HK-2 (cell line): ENCODE measurements around the gene TSPAN32.
"Not testable (repeated sequence)": the region's sequence is repeated elsewhere in the genome, so short reads cannot be mapped to it uniquely, and the experiment has no call there.

Experiments
- DNase-seq: peaks from one replicate; pipeline ENCODE4 v3.0.0-alpha.2; 2018; ENCODE audit not compliant: unreplicated experiment

The TSPAN32 gene

GRCh38 chr11:2363577-2364370, 62.0 kb downstream of the TSPAN32 start:
- no peak for DNase-seq

DNA sequence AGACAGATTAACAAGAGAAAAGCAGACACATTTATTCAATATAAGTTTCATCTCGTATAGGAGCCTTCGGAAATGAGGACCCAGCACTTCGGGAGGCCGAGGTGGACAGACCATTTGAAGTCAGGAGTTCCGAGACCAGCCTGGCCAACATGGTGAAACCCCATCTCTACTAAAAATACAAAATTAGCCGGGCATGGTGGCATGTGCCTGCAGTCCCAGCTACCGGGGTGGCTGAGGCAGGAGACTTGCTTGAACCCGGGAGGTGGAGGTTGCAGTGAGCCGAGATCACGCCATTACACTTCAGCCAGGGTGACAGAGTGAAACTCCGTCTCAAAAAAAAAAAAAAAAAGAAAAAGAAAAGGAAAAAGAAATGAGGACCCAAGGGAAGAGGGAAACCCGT, 62.6 kb downstream of the TSPAN32 start:
- not testable (repeated sequence) for DNase-seq

GRCh38 chr11:2365571-2366210, 63.9 kb downstream of the TSPAN32 start:
- no peak for DNase-seq

DNA sequence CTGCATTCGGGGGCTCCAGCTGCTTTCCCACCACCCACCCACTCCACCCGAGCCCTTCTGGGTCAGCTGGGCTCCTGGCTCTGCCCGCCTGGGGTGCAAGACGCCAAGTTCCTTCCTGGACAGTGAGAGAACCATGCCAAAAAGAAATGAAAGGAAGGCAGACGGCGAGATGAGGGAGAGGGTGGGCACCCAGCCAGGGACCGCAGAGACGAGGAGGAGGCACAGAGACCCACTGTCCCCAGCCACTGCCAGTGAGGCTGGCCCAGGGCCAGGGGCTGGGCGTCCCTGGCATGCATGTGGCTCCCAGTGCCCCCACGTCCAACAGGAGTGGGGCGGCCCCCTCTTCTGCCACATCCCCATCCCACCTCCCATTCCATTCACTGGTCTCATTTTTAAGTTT, 64.5 kb downstream of the TSPAN32 start:
- no peak for DNase-seq

DNA sequence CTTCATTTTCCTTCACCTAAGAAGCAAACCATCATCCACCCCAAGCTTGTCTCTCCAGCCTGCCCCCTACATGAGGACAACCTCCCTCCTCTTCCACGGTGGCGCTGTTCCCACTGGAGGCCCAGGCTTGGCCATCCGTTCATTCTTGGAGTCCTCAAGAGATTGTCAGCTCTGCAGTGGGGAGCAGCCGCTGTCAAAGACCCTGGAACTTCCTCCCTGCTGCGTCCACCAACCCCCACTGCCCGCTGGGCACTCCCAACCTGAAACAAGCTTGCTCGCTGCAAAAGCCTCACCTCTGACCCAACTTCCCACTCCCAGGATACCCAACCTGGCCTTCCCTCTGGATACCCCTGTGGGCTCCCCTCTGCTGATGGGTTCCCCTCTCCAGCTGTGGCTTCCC, 64.9 kb downstream of the TSPAN32 start:
- no peak for DNase-seq

DNA sequence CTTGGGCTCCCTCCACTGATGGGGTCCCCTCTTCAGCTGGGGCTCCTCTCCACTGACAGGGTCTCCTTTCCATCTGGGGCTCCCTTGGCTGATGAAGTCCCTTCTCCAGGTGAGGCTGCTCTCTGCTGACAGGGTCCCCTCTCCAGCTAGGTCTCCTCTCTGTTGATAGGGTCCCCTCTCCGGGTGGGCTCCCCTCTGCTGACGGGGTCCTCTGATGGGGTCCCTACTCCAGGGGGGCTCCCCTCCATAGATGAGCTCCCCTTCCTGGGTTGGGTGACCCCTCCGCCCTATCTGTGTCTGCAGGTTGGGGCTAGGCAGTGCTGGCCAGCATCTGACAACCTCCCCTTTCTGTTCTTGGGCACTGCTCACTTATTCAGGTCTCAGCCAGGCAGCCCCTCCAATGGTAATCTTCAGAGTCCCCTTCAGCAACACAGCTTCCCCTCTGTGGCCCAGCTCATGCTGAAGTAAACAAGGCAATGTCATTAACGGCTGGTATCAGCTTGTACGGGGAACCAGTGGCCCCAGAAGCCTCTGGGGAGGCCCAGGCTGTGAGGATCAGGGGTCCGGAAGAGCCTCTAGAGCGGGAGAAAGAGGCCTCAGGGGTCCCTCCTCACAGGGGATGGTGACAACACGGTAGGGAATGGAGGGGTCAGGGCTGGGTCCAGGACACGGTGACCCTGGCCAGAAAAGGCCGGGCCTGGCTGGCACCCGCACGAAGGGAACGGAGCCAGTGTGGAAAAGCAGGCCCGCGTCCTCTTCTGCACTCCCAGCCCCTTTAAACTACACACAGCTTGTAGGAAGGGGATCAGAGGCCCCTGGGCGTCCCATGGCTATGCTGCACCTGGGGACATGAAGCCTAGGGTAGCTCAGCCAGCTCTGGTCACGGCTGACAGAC, 65.7 kb downstream of the TSPAN32 start:
- no peak for DNase-seq
